Measurements from ENCODE around the gene KRT36.

DNA sequence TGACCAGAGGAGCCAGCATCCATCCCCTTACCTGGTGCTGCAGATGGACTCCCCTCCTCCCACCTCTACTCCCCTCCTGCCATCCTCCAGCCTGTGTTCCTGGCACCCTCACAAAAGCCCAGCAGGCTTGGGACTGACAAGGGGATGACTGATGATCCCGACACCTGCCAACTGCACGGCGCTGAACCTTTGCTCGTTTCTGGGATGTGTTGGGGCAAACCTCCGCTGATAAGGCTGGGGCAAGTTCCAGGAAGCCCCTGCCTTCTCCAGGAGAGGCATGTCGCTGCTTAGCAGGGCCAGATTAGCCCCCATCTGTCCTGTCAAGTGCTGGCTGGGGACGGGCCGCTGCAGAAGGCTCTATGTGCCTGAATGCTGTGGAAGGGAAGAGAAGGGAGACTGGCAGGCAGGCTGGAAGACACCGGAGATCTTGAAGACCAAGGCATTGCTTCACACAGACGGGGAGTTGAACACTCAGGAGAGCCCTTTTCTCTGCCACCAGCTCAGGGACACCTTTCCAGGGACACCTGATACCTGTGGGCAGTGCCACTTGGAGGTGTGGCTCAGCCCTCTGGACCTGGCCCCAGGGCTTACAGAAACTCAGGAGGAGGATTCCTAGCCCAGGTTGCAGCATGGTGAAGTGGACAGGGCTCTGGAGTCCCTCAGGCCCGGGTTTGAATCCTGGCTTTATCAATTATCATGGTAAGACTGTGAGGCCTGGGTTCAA lies 30.0 kb upstream of the KRT36 start:
- TF ChIP-seq, protein P1, sequence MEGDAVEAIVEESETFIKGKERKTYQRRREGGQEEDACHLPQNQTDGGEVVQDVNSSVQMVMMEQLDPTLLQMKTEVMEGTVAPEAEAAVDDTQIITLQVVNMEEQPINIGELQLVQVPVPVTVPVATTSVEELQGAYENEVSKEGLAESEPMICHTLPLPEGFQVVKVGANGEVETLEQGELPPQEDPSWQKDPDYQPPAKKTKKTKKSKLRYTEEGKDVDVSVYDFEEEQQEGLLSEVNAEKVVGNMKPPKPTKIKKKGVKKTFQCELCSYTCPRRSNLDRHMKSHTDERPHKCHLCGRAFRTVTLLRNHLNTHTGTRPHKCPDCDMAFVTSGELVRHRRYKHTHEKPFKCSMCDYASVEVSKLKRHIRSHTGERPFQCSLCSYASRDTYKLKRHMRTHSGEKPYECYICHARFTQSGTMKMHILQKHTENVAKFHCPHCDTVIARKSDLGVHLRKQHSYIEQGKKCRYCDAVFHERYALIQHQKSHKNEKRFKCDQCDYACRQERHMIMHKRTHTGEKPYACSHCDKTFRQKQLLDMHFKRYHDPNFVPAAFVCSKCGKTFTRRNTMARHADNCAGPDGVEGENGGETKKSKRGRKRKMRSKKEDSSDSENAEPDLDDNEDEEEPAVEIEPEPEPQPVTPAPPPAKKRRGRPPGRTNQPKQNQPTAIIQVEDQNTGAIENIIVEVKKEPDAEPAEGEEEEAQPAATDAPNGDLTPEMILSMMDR (IDR thresholded peaks at IDR 0.05): no peak
- TF ChIP-seq EZH2 (IDR thresholded peaks at IDR 0.05; ENCODE audit: borderline replicate concordance, insufficient read depth, low read depth, low read length, poor library complexity, severe bottlenecking): no peak
